ENCODE results near the gene ZNF208.
"Not testable (repeated sequence)": the region's sequence is repeated elsewhere in the genome, so short reads cannot be mapped to it uniquely, and the experiment has no call there.

The ZNF208 gene

DNA sequence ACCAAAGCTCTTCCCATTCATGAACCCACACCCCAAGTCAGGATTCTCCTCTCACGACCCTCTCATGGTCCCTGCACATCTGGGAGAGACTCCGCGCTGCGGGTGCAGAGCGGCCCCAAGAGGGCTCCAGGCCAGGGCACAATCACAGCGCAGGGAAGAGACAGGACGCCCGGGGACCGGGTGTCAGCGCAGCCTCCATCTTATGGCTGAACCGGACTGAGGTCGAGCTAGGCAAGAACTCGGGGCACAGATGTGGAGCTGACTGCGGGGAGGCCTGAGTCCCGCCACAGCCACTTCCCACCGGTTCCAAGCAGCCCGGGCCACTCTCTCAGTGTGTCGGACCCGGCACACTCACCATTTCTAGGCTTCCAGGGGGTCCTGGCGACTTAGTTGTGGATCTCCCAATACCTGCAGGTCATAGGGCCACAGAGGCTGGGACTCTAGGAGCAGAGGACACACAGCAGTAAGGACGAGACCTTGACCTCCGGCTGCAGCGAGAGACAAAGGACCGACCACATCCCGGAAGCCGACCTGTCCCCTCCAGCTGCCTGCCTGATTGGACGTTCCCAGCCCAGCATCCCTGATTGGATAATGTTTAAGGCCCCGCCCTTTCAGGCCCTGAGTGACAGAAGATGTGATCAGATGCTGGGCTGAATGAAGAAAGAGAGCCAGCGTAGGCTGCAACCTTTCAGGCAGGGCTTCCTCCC, at the start of gene ZNF208:
TSS of gene ZNF208 (minus strand) at position 507 of the 707 bp plus-strand sequence. CDS start at position 358, 149 bp downstream.
- H3K36me3 ChIP-seq (ENCODE audit: low read depth); H3K27me3 ChIP-seq (ENCODE audit: insufficient read depth, poor library complexity, severe bottlenecking); H3K9me3 ChIP-seq (ENCODE audit: severe bottlenecking); ATAC-seq (ENCODE audit: low read depth); H3K4me3 ChIP-seq (ENCODE audit: severe bottlenecking); DNase-seq (ENCODE audit: low spot score); H3K4me1 ChIP-seq (ENCODE audit: insufficient read depth, poor library complexity, severe bottlenecking); H3K27ac ChIP-seq (ENCODE audit: poor library complexity, severe bottlenecking): not testable (repeated sequence)

DNA sequence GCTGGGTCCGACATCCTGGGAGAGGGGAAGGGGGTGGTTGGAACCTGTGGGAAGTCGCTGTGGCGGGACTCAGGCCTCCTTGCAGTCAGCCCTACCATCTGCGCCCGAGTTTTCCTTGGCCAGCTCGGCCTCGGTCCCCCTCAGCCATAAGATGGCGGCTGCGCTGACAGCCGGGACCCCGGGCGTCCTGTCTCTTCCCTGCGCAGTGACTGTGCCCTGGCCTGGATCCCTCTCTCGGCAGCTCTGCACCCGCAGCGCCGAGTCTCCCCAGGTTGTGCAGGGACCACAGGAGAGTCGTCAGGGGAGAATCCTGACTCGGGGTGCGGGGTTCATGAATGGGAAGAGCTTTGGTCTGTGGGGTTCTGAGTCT, 41.9 kb upstream of the ZNF208 start:
- H3K36me3 ChIP-seq (ENCODE audit: low read depth): no peaks in the 10 kb centered on the region
- H3K9me3 ChIP-seq (ENCODE audit: severe bottlenecking): no peaks in the 10 kb centered on the region
- H3K4me3 ChIP-seq (ENCODE audit: severe bottlenecking): no peak overlapping the region
- ATAC-seq (ENCODE audit: low read depth) (no peak), DNase-seq (ENCODE audit: low spot score) (no peak)
- no peak overlapping the region for H3K27ac ChIP-seq (ENCODE audit: poor library complexity, severe bottlenecking)
- no peaks in the 10 kb centered on the region for H3K27me3 ChIP-seq (ENCODE audit: insufficient read depth, poor library complexity, severe bottlenecking)
- H3K4me1 ChIP-seq (ENCODE audit: insufficient read depth, poor library complexity, severe bottlenecking): no peaks in the 10 kb centered on the region
- TF ChIP-seq, protein P1, sequence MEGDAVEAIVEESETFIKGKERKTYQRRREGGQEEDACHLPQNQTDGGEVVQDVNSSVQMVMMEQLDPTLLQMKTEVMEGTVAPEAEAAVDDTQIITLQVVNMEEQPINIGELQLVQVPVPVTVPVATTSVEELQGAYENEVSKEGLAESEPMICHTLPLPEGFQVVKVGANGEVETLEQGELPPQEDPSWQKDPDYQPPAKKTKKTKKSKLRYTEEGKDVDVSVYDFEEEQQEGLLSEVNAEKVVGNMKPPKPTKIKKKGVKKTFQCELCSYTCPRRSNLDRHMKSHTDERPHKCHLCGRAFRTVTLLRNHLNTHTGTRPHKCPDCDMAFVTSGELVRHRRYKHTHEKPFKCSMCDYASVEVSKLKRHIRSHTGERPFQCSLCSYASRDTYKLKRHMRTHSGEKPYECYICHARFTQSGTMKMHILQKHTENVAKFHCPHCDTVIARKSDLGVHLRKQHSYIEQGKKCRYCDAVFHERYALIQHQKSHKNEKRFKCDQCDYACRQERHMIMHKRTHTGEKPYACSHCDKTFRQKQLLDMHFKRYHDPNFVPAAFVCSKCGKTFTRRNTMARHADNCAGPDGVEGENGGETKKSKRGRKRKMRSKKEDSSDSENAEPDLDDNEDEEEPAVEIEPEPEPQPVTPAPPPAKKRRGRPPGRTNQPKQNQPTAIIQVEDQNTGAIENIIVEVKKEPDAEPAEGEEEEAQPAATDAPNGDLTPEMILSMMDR (IDR thresholded peaks at IDR 0.05; ENCODE audit: poor library complexity, severe bottlenecking): no peak

DNA sequence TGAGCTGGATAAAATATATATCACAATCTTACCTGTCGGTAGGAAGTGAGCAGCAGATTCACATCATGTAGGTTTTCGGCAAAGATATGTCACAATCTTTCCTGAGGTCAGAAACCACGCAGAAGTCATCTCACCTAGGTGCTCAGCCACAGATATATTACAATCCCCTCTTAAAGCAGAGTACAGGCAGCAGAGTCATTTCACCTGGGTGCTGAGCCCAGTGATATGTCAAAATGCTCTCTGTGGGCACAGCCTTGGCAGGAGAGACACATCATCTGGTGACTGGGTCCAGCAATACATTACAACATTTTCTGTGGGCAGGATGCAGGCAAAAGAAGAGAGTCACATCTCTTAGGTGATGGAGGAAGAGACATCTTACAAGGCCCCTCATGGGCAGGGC, 30.4 kb upstream of the ZNF208 start:
- not testable (repeated sequence) for ATAC-seq (ENCODE audit: low read depth); H3K4me3 ChIP-seq (ENCODE audit: severe bottlenecking); DNase-seq (ENCODE audit: low spot score); H3K27me3 ChIP-seq (ENCODE audit: insufficient read depth, poor library complexity, severe bottlenecking); H3K9me3 ChIP-seq (ENCODE audit: severe bottlenecking); H3K4me1 ChIP-seq (ENCODE audit: insufficient read depth, poor library complexity, severe bottlenecking); H3K36me3 ChIP-seq (ENCODE audit: low read depth); H3K27ac ChIP-seq (ENCODE audit: poor library complexity, severe bottlenecking)

DNA sequence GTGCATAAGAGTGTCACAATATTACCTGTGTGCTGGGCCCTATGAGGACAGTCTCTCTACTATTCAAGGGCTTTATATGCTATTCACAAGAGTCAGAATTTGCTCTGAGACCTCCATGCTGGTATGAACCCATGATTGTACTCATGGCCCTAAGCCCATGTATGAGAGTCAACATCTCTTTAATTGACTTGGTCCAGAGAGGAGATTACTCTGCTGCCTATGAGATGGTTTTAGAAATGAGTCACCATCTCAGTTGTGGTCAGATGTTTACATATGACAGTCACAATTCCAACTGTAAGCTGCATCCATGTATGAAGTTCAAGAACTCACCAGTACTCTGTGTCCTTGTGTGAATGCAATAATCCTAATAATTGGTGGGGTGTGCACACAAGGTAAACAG, 19.9 kb upstream of the ZNF208 start:
- Histone ChIP-seq H3K27me3 (ENCODE audit: insufficient read depth, poor library complexity, severe bottlenecking) (no peaks in the 10 kb centered on the region), H3K27ac (ENCODE audit: poor library complexity, severe bottlenecking) (no peak overlapping the region), H3K36me3 (ENCODE audit: low read depth) (no peaks in the 10 kb centered on the region), H3K4me3 (ENCODE audit: severe bottlenecking) (no peak overlapping the region), H3K9me3 (ENCODE audit: severe bottlenecking) (no peaks in the 10 kb centered on the region), H3K4me1 (ENCODE audit: insufficient read depth, poor library complexity, severe bottlenecking) (no peaks in the 10 kb centered on the region)
- ATAC-seq (ENCODE audit: low read depth): no peak
- TF ChIP-seq, protein P1 (IDR thresholded peaks at IDR 0.05; ENCODE audit: poor library complexity, severe bottlenecking): no peak
- no peak for DNase-seq (ENCODE audit: low spot score)

DNA sequence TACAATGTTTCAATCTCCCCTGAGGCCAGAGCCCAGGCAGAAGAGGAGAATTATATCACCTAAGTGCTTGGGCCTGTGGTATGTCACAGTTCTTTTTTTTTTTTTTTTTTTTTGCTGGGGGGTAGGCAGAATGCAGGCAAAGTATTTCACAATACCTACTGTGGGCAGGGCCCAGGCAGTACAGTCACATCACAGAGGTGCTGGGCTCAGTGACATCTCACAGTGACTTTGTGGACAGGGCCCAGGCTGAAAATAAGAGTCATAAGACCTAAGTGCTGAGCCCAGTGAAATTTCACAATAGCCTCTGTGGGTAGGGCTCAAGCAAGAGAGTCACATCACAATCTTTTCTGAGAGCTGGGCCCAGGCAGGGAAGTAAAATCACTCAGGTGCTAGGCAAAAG, 15.9 kb upstream of the ZNF208 start:
- H3K27ac ChIP-seq (ENCODE audit: poor library complexity, severe bottlenecking): no peak overlapping the region
- H3K4me1 ChIP-seq (ENCODE audit: insufficient read depth, poor library complexity, severe bottlenecking): no peaks in the 10 kb centered on the region
- no peak for ATAC-seq (ENCODE audit: low read depth)
- H3K4me3 ChIP-seq (ENCODE audit: severe bottlenecking): no peak overlapping the region
- DNase-seq (ENCODE audit: low spot score): no peak
- H3K9me3 ChIP-seq (ENCODE audit: severe bottlenecking): no peaks in the 10 kb centered on the region
- H3K36me3 ChIP-seq (ENCODE audit: low read depth): no peaks in the 10 kb centered on the region
- no peaks in the 10 kb centered on the region for H3K27me3 ChIP-seq (ENCODE audit: insufficient read depth, poor library complexity, severe bottlenecking)
- TF ChIP-seq, protein P1 (IDR thresholded peaks at IDR 0.05; ENCODE audit: poor library complexity, severe bottlenecking): no peak

DNA sequence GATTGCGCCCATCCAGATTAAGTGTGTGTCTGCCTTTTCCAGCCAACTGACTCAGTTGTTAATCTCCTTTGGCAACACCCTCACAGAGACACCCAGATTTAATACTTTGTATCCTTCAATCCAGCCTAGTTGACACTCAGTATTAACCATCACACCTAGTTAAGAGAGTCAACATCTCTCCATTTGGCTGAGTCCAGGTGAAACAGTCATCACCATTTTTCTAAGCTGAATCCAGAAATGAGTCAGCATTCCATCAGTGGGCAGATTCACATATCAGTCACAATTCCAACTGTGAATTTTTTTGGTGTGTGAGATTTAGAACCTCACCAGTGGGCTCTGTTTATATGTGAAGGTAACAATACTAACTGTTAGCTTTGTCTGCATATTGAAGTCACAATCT, 14.8 kb upstream of the ZNF208 start:
- not testable (repeated sequence) for DNase-seq (ENCODE audit: low spot score); H3K4me1 ChIP-seq (ENCODE audit: insufficient read depth, poor library complexity, severe bottlenecking); H3K9me3 ChIP-seq (ENCODE audit: severe bottlenecking); H3K4me3 ChIP-seq (ENCODE audit: severe bottlenecking); ATAC-seq (ENCODE audit: low read depth); H3K36me3 ChIP-seq (ENCODE audit: low read depth); H3K27me3 ChIP-seq (ENCODE audit: insufficient read depth, poor library complexity, severe bottlenecking); H3K27ac ChIP-seq (ENCODE audit: poor library complexity, severe bottlenecking)

All from RWPE2 (cell line).